Effector CD8-positive, alpha-beta T cell (primary cell): ENCODE results near the gene CGB2.
"Not testable (repeated sequence)": the region's sequence is repeated elsewhere in the genome, so short reads cannot be mapped to it uniquely, and the experiment has no call there.

Experiments
- DNase-seq: peaks from one replicate; lab custom pipeline; 2025; lab: John Stamatoyannopoulos, UW

Gene CGB2

DNA sequence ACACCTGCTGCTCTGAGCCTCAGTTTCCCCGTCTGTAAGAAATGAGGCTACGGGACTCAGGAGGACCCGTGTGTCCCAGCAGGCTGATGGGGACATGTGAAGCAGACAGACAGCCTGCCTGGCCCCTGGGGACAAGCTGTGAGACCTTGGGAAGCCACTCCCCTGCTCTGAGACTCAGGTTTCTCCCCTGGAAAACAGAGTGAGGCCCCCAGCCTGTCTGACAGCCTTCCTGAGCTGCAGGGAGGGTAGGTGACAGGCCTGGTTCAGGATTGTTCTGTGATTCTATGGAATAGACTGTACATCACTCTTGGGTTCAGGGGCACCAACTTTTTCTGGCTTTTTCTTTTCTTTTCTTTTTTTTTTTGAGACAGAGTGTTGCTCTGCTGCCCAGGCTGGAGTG lies 35.9 kb downstream of the CGB2 start:
- no peak for DNase-seq

DNA sequence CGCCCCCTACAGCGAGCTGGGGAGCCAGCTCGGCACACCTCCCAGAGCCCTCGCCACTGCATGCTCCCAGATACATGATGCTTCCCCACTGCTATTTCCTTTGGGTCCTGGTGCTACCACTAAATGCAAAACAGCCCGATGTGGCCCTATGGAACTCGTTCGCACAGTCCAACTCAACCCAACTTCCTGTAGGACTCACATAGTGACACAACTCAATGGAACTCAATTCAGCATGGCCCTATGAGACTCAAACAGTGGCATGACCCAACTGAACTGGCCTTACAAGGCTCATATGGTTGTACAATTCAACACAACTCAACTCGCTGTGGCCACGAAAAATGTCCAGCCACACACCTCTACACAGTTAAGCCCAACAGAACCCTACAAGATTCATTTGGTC lies 37.3 kb downstream of the CGB2 start:
- DNase-seq, result no peak

DNA sequence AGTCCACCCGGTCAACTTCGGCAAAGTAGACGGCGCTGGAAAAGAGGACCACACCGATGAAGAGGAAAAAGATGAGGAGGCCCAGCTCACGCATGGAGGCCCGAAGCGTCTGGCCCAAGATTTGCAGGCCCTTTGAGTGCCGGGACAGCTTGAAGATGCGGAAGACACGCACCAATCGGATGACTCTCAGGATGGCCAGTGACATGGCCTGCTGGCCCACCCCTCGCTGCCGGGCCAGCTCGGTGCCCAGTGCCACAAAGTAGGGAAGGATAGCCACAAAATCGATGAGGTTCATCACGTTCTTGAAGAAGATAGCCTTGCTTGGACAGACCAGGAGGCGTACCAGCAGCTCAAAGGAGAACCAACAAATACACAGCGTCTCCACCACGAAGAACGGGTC lies 38.7 kb downstream of the CGB2 start:
- no peak for DNase-seq

DNA sequence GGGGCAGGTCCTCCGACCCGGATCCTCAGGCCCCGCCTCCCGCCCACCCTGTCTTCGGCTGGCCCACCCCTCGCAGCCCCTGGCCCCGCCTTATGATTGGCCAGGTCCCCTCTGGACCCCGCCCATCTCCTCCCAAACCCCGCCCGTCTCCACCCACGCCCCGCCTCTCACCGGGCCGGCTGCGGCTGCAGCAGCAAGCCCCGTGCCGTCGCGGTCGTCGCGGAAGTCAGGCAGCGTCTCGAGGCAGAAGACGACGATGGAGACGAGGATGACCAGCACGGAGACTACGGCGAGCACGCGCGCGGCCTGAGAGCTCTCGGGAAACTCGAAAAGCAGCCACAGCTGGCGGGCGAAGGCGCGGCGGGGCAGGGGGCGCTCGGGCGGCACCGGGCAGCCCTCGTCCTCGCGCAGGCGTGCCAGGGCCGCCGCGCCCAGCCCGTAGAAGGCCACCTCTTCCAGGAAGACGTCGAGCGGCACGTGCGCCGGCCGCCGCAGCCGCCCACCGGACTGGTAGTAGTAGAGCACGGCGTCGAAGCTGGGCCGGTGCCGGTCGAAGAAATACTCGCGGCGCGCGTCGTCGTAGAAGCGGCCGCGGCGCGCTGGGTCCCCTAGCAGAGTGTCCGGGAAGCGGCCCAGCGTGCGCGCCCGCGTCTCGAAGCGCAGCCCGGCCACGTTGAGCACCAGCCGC lies 40.3 kb downstream of the CGB2 start:
- no peak for DNase-seq

DNA sequence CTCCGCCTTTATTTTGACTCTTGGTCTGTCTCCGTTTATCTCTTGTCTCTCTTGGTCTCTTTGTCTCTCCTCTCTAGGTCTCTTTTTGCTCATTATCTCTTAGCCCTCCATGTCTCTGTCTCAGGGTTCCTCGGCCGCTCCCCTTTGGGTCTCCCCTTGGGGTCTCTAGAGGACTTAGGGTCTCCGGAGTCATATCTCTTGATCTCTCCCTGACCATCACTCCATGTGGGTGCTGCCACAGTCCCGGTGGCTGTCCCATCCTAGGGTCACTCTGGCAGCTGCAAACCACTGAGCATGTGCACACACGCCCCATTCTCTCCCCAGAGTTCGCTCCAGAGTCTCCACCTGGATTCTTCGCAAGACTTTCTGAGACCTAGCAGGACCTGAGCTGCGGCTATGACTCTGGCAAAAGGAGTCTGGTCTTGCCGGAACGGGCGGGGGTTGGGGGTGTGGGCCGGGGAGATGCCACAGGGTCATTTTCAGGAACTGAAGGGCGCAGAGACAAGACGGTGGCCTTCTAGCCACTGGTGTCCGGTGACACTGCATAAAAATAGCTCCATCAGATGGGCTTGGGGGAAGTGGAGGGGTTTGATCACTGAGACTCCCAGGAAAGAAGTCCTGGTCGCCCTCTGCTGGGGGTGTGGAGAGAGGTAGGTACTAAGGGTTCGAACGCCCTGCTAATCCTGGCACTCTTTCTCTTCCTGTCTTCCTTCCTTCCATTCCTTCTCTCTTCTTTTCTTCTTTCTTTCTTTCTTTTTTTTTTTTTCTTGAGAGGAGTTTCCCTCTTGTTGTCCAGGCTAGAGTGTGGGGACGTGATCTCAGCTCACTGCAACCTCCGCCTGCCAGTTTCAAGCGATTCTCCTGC lies 42.1 kb downstream of the CGB2 start:
- DNase-seq, result no peak

DNA sequence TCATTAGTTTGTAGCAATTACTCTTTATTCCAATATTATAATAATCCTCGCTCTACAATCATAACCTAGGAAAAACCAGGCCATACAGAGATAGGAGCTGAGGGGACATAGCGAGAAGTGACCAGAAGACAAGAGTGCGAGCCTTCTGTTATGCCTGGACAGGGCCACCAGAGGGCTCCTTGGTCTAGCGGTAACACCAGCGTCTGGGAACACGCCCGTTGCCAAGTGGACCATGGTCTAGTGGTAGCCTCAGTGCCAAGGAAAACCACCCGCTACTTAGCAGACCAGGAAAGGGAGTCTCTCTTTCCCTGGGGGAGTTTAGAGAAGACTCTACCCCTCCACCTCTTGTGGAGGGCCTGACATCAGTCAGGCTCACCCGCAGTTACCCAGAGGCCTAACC lies 43.2 kb downstream of the CGB2 start:
- DNase-seq, result not testable (repeated sequence)

DNA sequence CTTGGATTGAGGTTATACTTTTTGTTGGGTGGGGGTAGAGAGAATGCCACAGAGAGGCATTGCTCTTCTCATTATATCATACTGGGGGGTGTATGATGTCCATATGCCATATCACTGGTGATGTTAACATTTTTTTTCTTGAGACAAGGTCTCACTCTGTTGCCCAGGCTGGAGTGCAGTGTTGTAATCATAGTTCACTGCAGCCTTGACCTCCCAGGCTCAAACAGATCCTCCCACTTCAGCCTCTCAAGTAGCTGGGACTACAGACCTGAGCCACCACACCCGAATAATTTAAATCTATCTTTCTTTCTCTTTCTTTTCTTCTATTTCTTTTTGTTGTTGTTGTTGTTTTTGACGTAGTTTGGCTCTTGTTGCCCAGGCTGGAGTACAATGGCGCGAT lies 48.7 kb downstream of the CGB2 start:
- DNase-seq, result no peak

DNA sequence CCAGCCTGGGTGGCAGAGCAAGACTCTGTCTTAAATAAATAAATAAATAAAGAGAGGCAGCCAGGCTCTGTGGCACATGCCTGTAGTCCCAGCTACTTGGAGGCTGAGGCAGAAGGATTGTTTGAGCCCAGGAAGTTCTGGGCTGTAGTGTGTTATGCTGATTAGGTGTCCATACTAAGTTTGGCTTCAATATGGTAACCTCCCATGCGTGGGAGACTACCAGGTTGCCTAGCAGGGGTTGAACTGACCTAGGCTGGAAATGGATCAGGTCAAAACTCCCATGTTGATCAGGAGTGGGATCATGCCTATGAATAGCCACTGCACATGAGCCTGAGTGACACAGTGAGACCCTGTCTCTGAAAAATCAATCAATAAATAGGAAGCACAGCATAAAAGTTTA lies 49.6 kb downstream of the CGB2 start:
- no peak for DNase-seq
